GM23338 (cell line): Measurements from ENCODE around the gene MYOCD.

Experiments used
- CREB1 ChIP-seq: fragments of 250-450 bp; sonication (Bioruptor Pico); IDR thresholded peaks from 2 replicates; pipeline ENCODE4 v1.5.0; 2020; ENCODE audit warnings: low read depth, mild to moderate bottlenecking, moderate library complexity
- EZH2 ChIP-seq: fragments of 200-600 bp; sonication (generic); IDR thresholded peaks from one replicate; pipeline ENCODE4 v1.8.0; 2017; ENCODE audit warnings: antibody characterized with exemption, mild to moderate bottlenecking, low read depth; ENCODE audit not compliant: unreplicated experiment
- EZH2phosphoT487 ChIP-seq: fragments of 200-600 bp; sonication (generic); IDR thresholded peaks from one replicate; pipeline ENCODE4 v1.8.1; 2018; ENCODE audit warnings: antibody characterized with exemption; ENCODE audit not compliant: unreplicated experiment
- JUNB ChIP-seq: IDR thresholded peaks from one replicate; pipeline ENCODE4 v1.6.1; 2016; ENCODE audit warnings: antibody characterized with exemption; ENCODE audit not compliant: unreplicated experiment
- POLR2AphosphoS5 ChIP-seq: IDR thresholded peaks from 2 replicates; pipeline ENCODE4 v1.6.1; 2016; ENCODE audit warnings: antibody characterized with exemption, low read depth
- STAT1 ChIP-seq: IDR thresholded peaks from one replicate; pipeline ENCODE4 v1.6.1; 2016; ENCODE audit warnings: antibody characterized with exemption; ENCODE audit not compliant: unreplicated experiment
- ZNF114 ChIP-seq: fragments of 250-450 bp; sonication (Bioruptor Pico); IDR thresholded peaks from 2 replicates; pipeline ENCODE4 v1.5.0; 2020; ENCODE audit warnings: mild to moderate bottlenecking, moderate library complexity
- TF ChIP-seq, protein P1 (sequence below), 2 experiments: fragments of 200-600 bp in 1 of 2; sonication (generic) in 1 of 2; conservative IDR thresholded peaks; 2 replicates each; pipeline versions ENCODE4 v1.5.1 to v1.6.1; 2016 to 2017; ENCODE audit warnings: antibody characterized with exemption in 2 of 2, low read depth in 2 of 2, mild to moderate bottlenecking in 2 of 2, moderate library complexity in 1 of 2
- TF ChIP-seq, protein P2 (sequence below): IDR thresholded peaks from one replicate; pipeline ENCODE4 v1.6.1; 2018; ENCODE audit warnings: antibody characterized with exemption; ENCODE audit not compliant: unreplicated experiment

DNA sequence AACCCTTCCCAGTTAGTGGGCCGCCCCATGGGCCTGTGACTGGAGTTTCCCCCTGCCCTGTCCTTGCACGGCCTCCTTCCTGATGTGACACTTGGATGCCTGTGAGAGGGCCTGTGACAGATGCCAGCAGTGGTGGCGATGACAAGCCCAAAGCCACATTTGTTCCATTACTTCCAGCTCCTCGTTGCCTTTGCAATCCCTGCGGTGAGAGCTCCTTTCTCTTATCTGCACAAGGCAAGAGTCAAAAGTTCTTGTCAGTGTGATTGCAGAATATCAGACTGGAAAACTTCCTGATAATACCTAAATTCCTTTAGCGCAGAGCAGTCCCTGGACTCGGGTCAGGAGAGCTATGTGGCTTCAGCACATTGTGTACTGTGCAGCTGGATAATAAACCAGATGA, 69.2 kb downstream of the MYOCD start:
- TF ChIP-seq EZH2phosphoT487 (no peak), POLR2AphosphoS5 (no peak), EZH2 (no peak), STAT1 (no peak), CREB1 (CRISPR knock-in tag) (no peak), ZNF114 (no peak), JUNB (no peak)
- TF ChIP-seq, protein P1, sequence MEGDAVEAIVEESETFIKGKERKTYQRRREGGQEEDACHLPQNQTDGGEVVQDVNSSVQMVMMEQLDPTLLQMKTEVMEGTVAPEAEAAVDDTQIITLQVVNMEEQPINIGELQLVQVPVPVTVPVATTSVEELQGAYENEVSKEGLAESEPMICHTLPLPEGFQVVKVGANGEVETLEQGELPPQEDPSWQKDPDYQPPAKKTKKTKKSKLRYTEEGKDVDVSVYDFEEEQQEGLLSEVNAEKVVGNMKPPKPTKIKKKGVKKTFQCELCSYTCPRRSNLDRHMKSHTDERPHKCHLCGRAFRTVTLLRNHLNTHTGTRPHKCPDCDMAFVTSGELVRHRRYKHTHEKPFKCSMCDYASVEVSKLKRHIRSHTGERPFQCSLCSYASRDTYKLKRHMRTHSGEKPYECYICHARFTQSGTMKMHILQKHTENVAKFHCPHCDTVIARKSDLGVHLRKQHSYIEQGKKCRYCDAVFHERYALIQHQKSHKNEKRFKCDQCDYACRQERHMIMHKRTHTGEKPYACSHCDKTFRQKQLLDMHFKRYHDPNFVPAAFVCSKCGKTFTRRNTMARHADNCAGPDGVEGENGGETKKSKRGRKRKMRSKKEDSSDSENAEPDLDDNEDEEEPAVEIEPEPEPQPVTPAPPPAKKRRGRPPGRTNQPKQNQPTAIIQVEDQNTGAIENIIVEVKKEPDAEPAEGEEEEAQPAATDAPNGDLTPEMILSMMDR (conservative IDR thresholded peaks at IDR 0.05; ENCODE audit: low read depth in 2 of 2) = no peak
- TF ChIP-seq, protein P2, sequence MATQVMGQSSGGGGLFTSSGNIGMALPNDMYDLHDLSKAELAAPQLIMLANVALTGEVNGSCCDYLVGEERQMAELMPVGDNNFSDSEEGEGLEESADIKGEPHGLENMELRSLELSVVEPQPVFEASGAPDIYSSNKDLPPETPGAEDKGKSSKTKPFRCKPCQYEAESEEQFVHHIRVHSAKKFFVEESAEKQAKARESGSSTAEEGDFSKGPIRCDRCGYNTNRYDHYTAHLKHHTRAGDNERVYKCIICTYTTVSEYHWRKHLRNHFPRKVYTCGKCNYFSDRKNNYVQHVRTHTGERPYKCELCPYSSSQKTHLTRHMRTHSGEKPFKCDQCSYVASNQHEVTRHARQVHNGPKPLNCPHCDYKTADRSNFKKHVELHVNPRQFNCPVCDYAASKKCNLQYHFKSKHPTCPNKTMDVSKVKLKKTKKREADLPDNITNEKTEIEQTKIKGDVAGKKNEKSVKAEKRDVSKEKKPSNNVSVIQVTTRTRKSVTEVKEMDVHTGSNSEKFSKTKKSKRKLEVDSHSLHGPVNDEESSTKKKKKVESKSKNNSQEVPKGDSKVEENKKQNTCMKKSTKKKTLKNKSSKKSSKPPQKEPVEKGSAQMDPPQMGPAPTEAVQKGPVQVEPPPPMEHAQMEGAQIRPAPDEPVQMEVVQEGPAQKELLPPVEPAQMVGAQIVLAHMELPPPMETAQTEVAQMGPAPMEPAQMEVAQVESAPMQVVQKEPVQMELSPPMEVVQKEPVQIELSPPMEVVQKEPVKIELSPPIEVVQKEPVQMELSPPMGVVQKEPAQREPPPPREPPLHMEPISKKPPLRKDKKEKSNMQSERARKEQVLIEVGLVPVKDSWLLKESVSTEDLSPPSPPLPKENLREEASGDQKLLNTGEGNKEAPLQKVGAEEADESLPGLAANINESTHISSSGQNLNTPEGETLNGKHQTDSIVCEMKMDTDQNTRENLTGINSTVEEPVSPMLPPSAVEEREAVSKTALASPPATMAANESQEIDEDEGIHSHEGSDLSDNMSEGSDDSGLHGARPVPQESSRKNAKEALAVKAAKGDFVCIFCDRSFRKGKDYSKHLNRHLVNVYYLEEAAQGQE = no peak
